RKO (cell line): ENCODE measurements around the gene KLK5.
A peak's percentile ranks its signal among the peaks of the same experiment; 100 is the strongest.
"Not testable (repeated sequence)": the region's sequence is repeated elsewhere in the genome, so short reads cannot be mapped to it uniquely, and the experiment has no call there.

ENCODE experiments used
- DNase-seq: peaks from one replicate; pipeline ENCODE4 v3.0.0-alpha.2; 2016; ENCODE audit warnings: low spot score

The KLK5 gene

DNA sequence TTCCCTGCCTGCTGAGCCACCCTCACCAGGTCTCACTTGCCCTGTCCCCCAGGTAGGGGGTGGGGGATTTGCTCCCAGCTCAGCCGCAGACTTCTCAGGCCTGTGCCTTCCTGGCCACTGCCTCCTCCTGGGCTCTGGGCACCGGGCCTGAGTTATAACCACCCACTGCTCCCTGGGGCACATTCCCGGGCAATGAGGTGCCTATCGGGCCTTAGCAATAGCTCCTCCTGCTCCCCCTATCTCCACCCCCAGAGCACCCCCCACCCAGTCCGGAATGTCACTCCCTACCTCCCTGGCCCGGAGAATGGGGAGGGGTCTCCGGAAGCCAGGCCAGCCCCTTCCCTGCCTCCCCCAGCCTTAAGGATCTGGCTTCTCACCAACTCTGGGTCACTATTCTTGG lies at the start of gene KLK5:
TSS of gene KLK5 (minus strand) at position 129 of the 400 bp plus-strand sequence. CDS start 381 bp downstream, outside the sequence.
- no peak for DNase-seq

GRCh38 chr19:51002089-51002532 lies 49.3 kb upstream of the KLK5 start:
- DNase-seq: no peak

DNA sequence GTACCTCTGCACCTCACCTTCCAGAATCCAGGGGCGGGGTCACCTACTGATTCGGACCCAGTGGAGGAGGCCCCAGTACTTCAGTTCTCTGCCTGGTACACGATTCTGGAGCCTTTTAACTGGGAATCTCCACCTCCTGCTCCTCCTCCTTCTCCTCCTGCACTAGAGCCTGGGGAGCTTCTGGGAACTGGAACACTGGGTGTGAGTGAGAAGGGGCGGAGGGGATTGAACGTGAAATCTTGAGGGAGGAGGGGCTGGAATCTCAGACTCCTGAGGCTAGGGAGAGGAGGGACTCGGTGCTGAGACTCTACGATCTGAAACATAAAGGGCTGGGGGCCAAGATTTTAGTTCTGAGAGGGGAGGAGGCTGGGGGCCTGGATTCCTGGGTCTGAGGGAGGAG lies 48.7 kb upstream of the KLK5 start, which contains the start of gene KLK8:
TSS of gene KLK8 (minus strand) at position 90 of the 400 bp plus-strand sequence. CDS start 437 bp downstream, outside the sequence.
- DNase-seq: no peak

DNA sequence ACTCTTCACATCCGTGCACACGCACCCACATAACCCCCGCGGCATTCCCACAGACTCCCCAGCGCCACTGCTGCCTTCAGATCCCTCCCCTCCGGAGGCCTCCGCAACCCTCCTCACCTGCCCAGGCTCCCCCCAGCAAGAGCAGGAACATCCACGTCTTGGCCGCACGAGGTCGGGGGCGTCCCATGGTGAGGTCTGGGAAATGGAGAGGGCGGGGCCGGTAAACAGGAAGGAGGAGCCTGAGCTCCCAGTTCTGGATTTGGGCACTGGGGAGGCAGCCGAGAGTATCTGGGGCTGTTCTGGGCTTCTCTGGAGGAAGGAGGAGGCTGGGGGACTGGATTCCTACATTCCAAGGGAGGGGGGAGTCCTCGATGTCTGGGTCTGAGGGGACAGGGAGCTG lies 48.1 kb upstream of the KLK5 start:
- no peak for DNase-seq

- no peak for DNase-seq
These were observed 47.6 kb upstream of the KLK5 start for GRCh38 chr19:51000426-51000825.

GRCh38 chr19:50998686-50999085 lies 45.8 kb upstream of the KLK5 start:
- DNase-seq: no peak

GRCh38 chr19:50998061-50998460 lies 45.2 kb upstream of the KLK5 start:
- DNase-seq: no peak

- DNase-seq: peak; percentile 45
These were observed 41.3 kb upstream of the KLK5 start for GRCh38 chr19:50994129-50994528.

DNA sequence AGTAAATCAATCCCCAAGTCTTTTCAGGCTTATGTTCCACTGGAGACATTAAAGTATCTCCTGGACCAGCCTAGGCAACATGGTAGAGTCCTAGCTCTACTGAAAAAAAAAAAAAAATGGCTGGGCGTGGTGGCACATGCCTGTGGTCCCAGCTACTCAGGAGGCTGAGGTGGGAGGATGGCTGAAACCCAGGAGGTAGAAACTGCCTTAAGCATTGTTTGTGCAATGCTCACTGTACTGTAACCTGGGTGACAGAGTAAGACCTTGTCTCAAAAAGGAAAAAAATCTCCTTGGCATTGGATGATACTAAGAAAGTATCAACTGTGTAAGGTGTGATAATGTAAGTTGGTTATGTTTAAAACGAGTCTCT lies 39.8 kb upstream of the KLK5 start:
- DNase-seq: no peak

- not testable (repeated sequence) for DNase-seq
These were observed 31.6 kb upstream of the KLK5 start for GRCh38 chr19:50984416-50984815.

DNA sequence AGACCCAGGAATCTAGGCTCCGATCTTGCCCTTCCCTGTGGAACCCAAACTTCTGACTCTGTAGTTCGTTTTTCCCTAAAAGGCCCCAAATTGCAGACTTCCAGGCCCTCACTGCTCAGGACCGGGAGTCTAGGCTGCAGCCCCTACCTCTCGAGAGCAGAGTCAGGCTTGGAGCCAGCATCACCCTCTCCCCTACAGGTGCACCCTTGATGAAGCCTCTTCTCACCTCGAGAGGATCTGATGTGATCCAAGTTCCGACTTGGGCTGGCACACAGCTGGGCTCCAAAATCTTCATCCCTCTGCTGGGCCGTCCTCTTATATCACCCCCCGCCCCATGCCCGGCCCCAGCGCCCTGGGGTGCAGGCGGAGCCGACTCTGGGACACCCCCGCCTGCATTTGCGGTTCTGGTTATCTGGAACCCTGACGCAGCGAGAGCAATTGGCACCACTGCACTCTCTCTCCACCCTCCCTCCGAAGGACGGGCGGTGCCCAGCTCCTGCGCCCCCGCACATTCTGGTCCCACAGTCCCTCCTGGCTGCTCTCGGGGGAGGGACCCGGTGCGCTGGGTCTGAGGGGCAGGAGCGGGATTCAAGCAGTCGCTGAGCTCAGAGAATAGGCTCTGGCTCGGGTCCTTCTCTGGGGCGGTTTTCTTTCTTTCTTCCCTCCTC lies 30.9 kb upstream of the KLK5 start, which contains the start of gene KLK7:
TSS of gene KLK7 (minus strand) at position 293 of the 668 bp plus-strand sequence. CDS start 1,518 bp downstream, outside the sequence.
- DNase-seq: no peak

- DNase-seq: no peak
These were observed 29.3 kb upstream of the KLK5 start for GRCh38 chr19:50982186-50982585.

- DNase-seq: no peak
These were observed 28.8 kb upstream of the KLK5 start for GRCh38 chr19:50981587-50982146.

DNA sequence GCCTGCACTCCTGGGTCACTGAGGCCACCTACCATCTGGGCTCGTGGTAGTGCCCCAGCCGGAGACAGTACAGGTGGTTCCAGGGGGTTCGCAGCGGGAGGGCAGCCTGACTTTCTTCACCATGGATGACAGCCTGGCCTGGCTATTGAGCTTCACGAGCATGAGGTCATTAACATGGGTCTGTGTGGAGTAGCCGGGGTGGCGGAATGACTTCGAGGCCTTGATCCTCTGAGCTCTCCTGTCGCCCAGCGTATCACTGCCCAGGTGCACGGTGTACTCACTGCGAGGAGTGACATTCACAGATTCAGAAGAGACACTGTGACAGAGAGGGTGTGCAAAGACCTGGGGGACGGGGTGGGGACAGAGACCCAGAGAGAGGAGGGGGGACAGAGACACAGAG lies 27.4 kb upstream of the KLK5 start:
- DNase-seq: no peak

- no peak for DNase-seq
These were observed 26.9 kb upstream of the KLK5 start for GRCh38 chr19:50979758-50980157.

GRCh38 chr19:50978772-50979390 lies 26.0 kb upstream of the KLK5 start:
- DNase-seq: no peak

DNA sequence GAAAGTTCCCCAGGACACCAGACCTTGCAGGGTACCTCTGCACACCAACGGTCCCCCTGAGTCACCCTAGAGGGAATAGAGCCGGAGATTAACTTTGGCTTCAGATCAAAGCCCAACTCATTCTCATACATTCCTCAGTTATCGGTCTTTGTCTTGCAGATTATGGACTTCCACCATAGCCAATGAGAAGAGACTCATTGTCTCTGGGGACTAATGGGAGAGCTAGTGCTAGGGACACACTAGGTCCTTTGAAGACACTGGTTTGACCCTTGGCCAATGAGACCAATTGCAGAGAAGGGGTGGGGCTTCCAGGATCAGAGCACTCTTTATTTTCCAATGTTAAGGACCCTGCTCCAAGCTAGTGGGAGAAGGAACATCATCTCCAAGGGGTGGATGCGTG lies 24.8 kb upstream of the KLK5 start:
- no peak for DNase-seq

DNA sequence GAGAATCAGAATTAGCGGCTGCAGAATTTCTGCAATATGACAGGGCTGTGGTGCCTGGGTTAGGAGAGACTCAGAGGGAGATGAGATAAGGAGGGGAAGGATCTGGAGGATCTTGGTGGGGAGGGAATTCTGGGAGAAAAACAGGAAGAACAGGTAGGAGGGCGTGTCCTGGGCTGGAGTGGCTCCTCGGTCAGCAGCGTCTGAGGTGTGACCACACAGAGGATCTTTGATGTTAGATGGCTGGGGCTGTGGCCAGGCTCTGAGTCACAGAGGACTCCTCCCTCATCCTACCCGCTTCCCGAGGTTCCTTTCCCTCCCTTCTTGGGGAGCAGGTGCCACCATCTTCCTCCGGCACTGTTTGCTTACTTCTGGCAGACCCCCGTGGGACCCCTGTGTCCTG lies 22.9 kb upstream of the KLK5 start:
- peak; percentile 14 for DNase-seq

DNA sequence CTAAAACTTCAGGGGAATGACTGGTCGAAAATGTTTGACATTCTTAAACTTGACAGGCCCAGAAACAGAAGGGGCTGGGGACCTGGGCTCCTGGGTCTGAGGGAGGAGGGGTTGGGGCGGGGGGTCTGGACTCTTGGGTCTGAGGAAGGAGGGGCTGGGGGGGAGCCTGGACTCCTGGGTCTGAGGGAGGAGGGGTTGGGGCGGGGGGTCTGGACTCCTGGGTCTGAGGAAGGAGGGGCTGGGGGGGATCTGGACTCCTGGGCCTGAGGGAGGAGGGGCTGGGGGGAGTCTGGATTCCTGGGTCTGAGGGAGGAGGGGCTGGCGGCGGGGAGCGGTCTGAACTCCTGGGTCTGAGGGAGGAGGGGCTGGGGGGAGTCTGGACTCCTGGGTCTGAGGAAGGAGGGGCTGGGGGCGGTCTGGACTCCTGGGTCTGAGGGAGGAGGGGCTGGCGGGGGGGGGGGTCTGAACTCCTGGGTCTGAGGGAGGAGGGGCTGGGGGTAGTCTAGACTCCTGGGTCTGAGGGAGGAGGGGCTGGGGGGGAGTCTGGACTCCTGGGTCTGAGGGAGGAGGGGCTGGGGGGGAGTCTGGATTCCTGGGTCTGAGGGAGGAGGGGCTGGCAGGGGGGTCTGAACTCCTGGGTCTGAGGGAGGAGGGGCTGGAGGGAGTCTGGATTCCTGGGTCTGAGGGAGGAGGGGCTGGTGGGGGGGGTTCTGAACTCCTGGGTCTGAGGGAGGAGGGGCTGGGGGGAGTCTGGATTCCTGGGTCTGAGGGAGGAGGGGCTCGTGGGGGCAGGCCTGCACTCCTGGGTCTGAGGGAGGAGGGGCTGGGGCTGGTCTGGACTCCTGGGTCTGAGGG lies 22.1 kb upstream of the KLK5 start:
- DNase-seq: no peak

- no peak for DNase-seq
These were observed 20.0 kb upstream of the KLK5 start for GRCh38 chr19:50972795-50973376.

DNA sequence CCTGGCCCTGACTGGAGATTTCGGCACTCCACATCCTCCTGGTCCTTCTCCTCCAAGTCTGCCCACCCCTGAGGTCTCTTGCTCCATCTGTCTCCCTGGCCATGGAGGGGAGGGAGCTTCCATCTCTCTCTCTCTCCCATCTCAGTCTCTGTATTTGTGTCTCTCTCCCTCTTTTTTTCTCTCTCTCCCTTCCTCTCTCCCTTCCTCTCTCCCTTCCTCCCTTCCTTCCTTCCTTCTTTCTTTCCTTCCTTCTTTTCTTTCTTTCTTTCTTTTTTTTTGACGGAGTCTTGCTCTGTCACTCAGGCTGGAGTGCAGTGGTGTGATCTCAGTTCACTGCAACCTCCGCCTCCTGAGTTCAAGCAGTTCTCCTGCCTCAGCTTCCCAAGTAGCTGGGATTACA lies 17.0 kb upstream of the KLK5 start:
- not testable (repeated sequence) for DNase-seq

DNA sequence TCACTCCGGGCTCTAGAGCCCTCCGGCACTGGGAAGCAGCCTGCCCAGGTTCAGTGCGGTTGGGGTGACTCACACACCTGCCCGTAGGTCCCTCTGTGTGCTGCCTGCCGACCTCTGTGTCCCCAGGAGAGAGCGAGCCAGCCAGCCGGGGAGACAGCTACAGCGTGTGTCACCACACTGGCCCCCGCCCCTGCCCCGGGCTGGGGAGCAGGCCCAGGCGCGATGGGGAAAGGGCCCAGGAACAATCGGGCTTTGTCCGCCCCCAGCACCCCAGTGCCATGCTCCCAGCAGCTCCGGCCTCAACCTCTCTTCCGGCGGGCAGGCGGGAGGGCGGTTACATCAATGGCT lies 16.5 kb upstream of the KLK5 start, which contains the start of gene KLK6:
TSS of gene KLK6 (minus strand) at position 179 of the 348 bp plus-strand sequence. CDS start 1,487 bp downstream, outside the sequence.
- no peak for DNase-seq
